Measurements from ENCODE around the gene SLFN13.
"Not testable (repeated sequence)": the region's sequence is repeated elsewhere in the genome, so short reads cannot be mapped to it uniquely, and the experiment has no call there.

Gene SLFN13

GRCh38 chr17:35432176-35433074 is 16.1 kb downstream of the SLFN13 start, which contains the start of gene SLFN12:
Gene SLFN12, minus strand, starts transcription at chr17:35432500. Its CDS starts 9,472 bp downstream, at chr17:35423028.
- DNase-seq (ENCODE audit: low spot score), result peak; percentile 76

- DNase-seq (ENCODE audit: low spot score), result no peak
Observed at GRCh38 chr17:35429702-35430101, 18.9 kb downstream of the SLFN13 start.

- no peak for DNase-seq (ENCODE audit: low spot score)
Observed at GRCh38 chr17:35428229-35428628, 20.3 kb downstream of the SLFN13 start.

- no peak for DNase-seq (ENCODE audit: low spot score)
Observed at GRCh38 chr17:35423761-35424160, 24.8 kb downstream of the SLFN13 start.

GRCh38 chr17:35421069-35421468 is 27.5 kb downstream of the SLFN13 start:
- DNase-seq (ENCODE audit: low spot score), result not testable (repeated sequence)

GRCh38 chr17:35416659-35417058 is 31.9 kb downstream of the SLFN13 start:
- DNase-seq (ENCODE audit: low spot score), result no peak

GRCh38 chr17:35414707-35415106 is 33.9 kb downstream of the SLFN13 start:
- DNase-seq (ENCODE audit: low spot score), result not testable (repeated sequence)

- DNase-seq (ENCODE audit: low spot score), result no peak
Observed at GRCh38 chr17:35414247-35414646, 34.3 kb downstream of the SLFN13 start.

GRCh38 chr17:35407531-35407930 is 41.0 kb downstream of the SLFN13 start:
- DNase-seq (ENCODE audit: low spot score), result no peak

- no peak for DNase-seq (ENCODE audit: low spot score)
Observed at GRCh38 chr17:35406568-35406967, 42.0 kb downstream of the SLFN13 start.

GRCh38 chr17:35404360-35404759 is 44.2 kb downstream of the SLFN13 start:
- DNase-seq (ENCODE audit: low spot score), result peak; percentile 51

- DNase-seq (ENCODE audit: low spot score), result not testable (repeated sequence)
Observed at GRCh38 chr17:35393783-35394182, 54.8 kb downstream of the SLFN13 start.

GRCh38 chr17:35390663-35391062 is 57.9 kb downstream of the SLFN13 start:
- DNase-seq (ENCODE audit: low spot score), result no peak

- DNase-seq (ENCODE audit: low spot score), result no peak
Observed at GRCh38 chr17:35390156-35390555, 58.4 kb downstream of the SLFN13 start.

GRCh38 chr17:35387496-35387895 is 61.1 kb downstream of the SLFN13 start:
- no peak for DNase-seq (ENCODE audit: low spot score)
